SU-DHL-6 (cell line): ENCODE data around the gene NLGN1.

Experiments used
- H2AFZ ChIP-seq: fragments of 200-600 bp; sonication (generic); 2 replicates; pipeline ENCODE4 v1.6.1; 2014; ENCODE audit warnings: low read depth, mild to moderate bottlenecking, moderate library complexity, mixed read lengths, antibody characterized with exemption, low read length; ENCODE audit not compliant: severe bottlenecking
- H3F3A ChIP-seq: fragments of 200-600 bp; shearing (Covaris generic); 2 replicates; pipeline ENCODE4 v1.6.0; 2016; ENCODE audit warnings: antibody characterized with exemption, mild to moderate bottlenecking; ENCODE audit not compliant: insufficient read depth
- H3K27ac ChIP-seq: fragments of 200-600 bp; sonication (generic); 2 replicates; pipeline ENCODE4 v1.5.1; 2016; ENCODE audit warnings: low read depth, mild to moderate bottlenecking, low read length, moderate library complexity, mixed read lengths
- H3K27me3 ChIP-seq: fragments of 200-600 bp; sonication (generic), shearing (Covaris generic); 2 replicates; pipeline ENCODE4 v1.6.0; 2014; ENCODE audit warnings: mild to moderate bottlenecking, low read length
- H3K36me3 ChIP-seq: fragments of 200-600 bp; sonication (generic); 2 replicates; pipeline ENCODE4 v1.6.1; 2014; ENCODE audit warnings: mild to moderate bottlenecking, low read length, mixed read lengths
- H3K4me2 ChIP-seq: fragments of 300-600, 200-600 bp; shearing (Covaris generic), sonication (generic); 2 replicates; pipeline ENCODE4 v1.6.0; 2014; ENCODE audit warnings: low read length, low read depth, mild to moderate bottlenecking; ENCODE audit not compliant: poor library complexity, severe bottlenecking
- H3K4me3 ChIP-seq: fragments of 200-600 bp; sonication (generic); 2 replicates; pipeline ENCODE4 v1.5.1; 2014; ENCODE audit warnings: antibody characterized with exemption, low read length, mild to moderate bottlenecking, mixed read lengths; ENCODE audit not compliant: insufficient read depth, poor library complexity, severe bottlenecking
- H3K79me2 ChIP-seq: fragments of 200-600 bp; sonication (generic); 2 replicates; pipeline ENCODE4 v1.6.1; 2014; ENCODE audit warnings: mild to moderate bottlenecking, low read length, moderate library complexity; ENCODE audit not compliant: insufficient read depth
- H3K9ac ChIP-seq: fragments of 200-600 bp; sonication (generic); 2 replicates; pipeline ENCODE4 v1.7.0; 2014; ENCODE audit warnings: mild to moderate bottlenecking, low read length
- H3K9me2 ChIP-seq: fragments of 200-600 bp; sonication (generic); replicated peaks from 2 replicates; pipeline ENCODE4 v1.6.1; 2014; ENCODE audit warnings: low read length; ENCODE audit not compliant: insufficient read depth
- H3K9me3 ChIP-seq: fragments of 200-600 bp; sonication (generic); 2 replicates; pipeline ENCODE4 v1.6.1; 2014; ENCODE audit warnings: low read length, mixed read lengths; ENCODE audit not compliant: insufficient read depth
- H4K20me1 ChIP-seq: fragments of 200-600 bp; sonication (generic); 2 replicates; pipeline ENCODE4 v1.6.1; 2014; ENCODE audit warnings: low read depth, mild to moderate bottlenecking, antibody characterized with exemption, low read length, moderate library complexity, mixed read lengths
- CTCF ChIP-seq: fragments of 200-600 bp; sonication (generic); IDR thresholded peaks from one replicate; pipeline ENCODE4 v1.5.1; 2017; ENCODE audit warnings: antibody characterized with exemption, mild to moderate bottlenecking, low read length, moderate library complexity; ENCODE audit not compliant: insufficient read depth, poor library complexity, severe bottlenecking
- EZH2phosphoT487 ChIP-seq: fragments of 200-600 bp; sonication (generic), shearing (Covaris generic); conservative IDR thresholded peaks from 2 replicates; pipeline ENCODE4 v1.6.1; 2018; ENCODE audit warnings: mild to moderate bottlenecking, antibody characterized with exemption, low read length, moderate library complexity, mixed read lengths

Gene NLGN1

GRCh38 chr3:174023421-174023820, 625.9 kb downstream of the NLGN1 start:
- H2AFZ ChIP-seq = no peak overlapping the region

GRCh38 chr3:174028673-174029072, 631.1 kb downstream of the NLGN1 start:
- Histone ChIP-seq H3K27me3 (no peaks in the 10 kb centered on the region), H3K4me3 (no peak overlapping the region), H3K9me2 (no peaks in the 10 kb centered on the region), H3K36me3 (no peaks in the 10 kb centered on the region), H3K4me2 (no peak overlapping the region), H4K20me1 (no peaks in the 10 kb centered on the region), H3K9ac (no peak overlapping the region), H2AFZ (no peak overlapping the region), H3K79me2 (no peaks in the 10 kb centered on the region), H3K9me3 (peaks cover 4% of the 10 kb centered on the region; the same call in 1 of the 2 replicates), H3F3A (no peaks in the 10 kb centered on the region), H3K27ac (no peak overlapping the region)
- TF ChIP-seq EZH2phosphoT487 (no peak), CTCF (no peak)

More at GRCh38 chr3:174023421-174023820, 625.9 kb downstream of the NLGN1 start:
- Histone ChIP-seq H4K20me1 (no peaks in the 10 kb centered on the region), H3K27ac (no peak overlapping the region), H3K4me3 (no peak overlapping the region), H3F3A (no peaks in the 10 kb centered on the region), H3K9me3 (no peaks in the 10 kb centered on the region), H3K4me2 (no peak overlapping the region), H3K9me2 (no peaks in the 10 kb centered on the region), H3K36me3 (no peaks in the 10 kb centered on the region), H3K9ac (no peak overlapping the region), H3K27me3 (no peaks in the 10 kb centered on the region), H3K79me2 (no peaks in the 10 kb centered on the region)
- TF ChIP-seq EZH2phosphoT487 = no peak
- no peak for TF ChIP-seq CTCF

GRCh38 chr3:174035328-174035886, 637.9 kb downstream of the NLGN1 start:
- Histone ChIP-seq H3K79me2 (no peaks in the 10 kb centered on the region), H3K4me2 (no peak overlapping the region), H3K27me3 (no peaks in the 10 kb centered on the region), H3F3A (no peaks in the 10 kb centered on the region), H4K20me1 (no peaks in the 10 kb centered on the region), H3K36me3 (no peaks in the 10 kb centered on the region), H3K9ac (no peak overlapping the region), H2AFZ (no peak overlapping the region), H3K9me2 (no peaks in the 10 kb centered on the region), H3K4me3 (no peak overlapping the region), H3K27ac (no peak overlapping the region), H3K9me3 (no peaks in the 10 kb centered on the region)
- TF ChIP-seq CTCF (no peak), EZH2phosphoT487 (no peak)

- H3K27me3 ChIP-seq = no peaks in the 10 kb centered on the region
- no peak overlapping the region for H3K9ac ChIP-seq
- no peaks in the 10 kb centered on the region for H3K79me2 ChIP-seq
- H3K36me3 ChIP-seq = no peaks in the 10 kb centered on the region
- TF ChIP-seq EZH2phosphoT487 (no peak), CTCF (no peak)
- H4K20me1 ChIP-seq = no peaks in the 10 kb centered on the region
- H2AFZ ChIP-seq = no peak overlapping the region
- no peak overlapping the region for H3K4me3 ChIP-seq
- H3K9me2 ChIP-seq = no peaks in the 10 kb centered on the region
- no peak overlapping the region for H3K4me2 ChIP-seq
- H3K9me3 ChIP-seq = no peaks in the 10 kb centered on the region
- H3F3A ChIP-seq = no peaks in the 10 kb centered on the region
- no peak overlapping the region for H3K27ac ChIP-seq
Observed at GRCh38 chr3:174046311-174046710, 648.8 kb downstream of the NLGN1 start.
